Type B pancreatic cell (in vitro differentiated cells): ENCODE data around the gene NPRL2. TPM values are rescaled to one million over a fixed set of nuclear protein-coding genes. Genes with fewer than 3 reads are reported as not detected.
"Not testable (repeated sequence)": the region's sequence is repeated elsewhere in the genome, so short reads cannot be mapped to it uniquely, and the experiment has no call there.

ENCODE experiments used
- DNase-seq: peaks from one replicate; pipeline ENCODE4 v3.0.0; 2021; ENCODE audit warnings: mixed read lengths; ENCODE audit not compliant: unreplicated experiment; ENCODE audit errors: extremely low spot score
- H3K27ac Mint-ChIP-seq: 2 replicates; pipeline ENCODE4 v1.8.0; 2021; ENCODE audit warnings: mild to moderate bottlenecking, mixed read lengths
- H3K27me3 Mint-ChIP-seq: 2 replicates; pipeline ENCODE4 v1.8.0; 2021; ENCODE audit warnings: mixed read lengths
- H3K36me3 Mint-ChIP-seq: 2 replicates; pipeline ENCODE4 v1.8.0; 2021; ENCODE audit warnings: mixed read lengths
- H3K4me1 Mint-ChIP-seq: one replicate; pipeline ENCODE4 v1.8.0; 2021; ENCODE audit warnings: mixed read lengths; ENCODE audit not compliant: unreplicated experiment
- H3K4me3 Mint-ChIP-seq: 2 replicates; pipeline ENCODE4 v1.8.0; 2021; ENCODE audit warnings: mild to moderate bottlenecking, mixed read lengths
- H3K9me3 Mint-ChIP-seq: 2 replicates; pipeline ENCODE4 v1.8.0; 2021; ENCODE audit warnings: mixed read lengths
- CTCF ChIP-seq: fragments of 200-600 bp; sonication (generic); conservative IDR thresholded peaks from 2 replicates; pipeline ENCODE4 v1.5.0; 2021; ENCODE audit warnings: antibody characterized with exemption, mild to moderate bottlenecking
- total RNA-seq: library from RNA; stranded (reverse); gene quantifications from 2 replicates; pipeline ENCODE4 v1.2.1, GENCODE V29; 2021; ENCODE audit warnings: low replicate concordance

The NPRL2 gene
- total RNA-seq, 1 donor from 2014 or later = 27.9 TPM

GRCh38 chr3:50316657-50317242 is 33.8 kb downstream of the NPRL2 start:
- Mint-ChIP-seq H3K4me1 (peaks cover 32% of the 10 kb centered on the region), H3K36me3 (peaks cover 22% of the 10 kb centered on the region), H3K27ac (peak overlapping the region; percentile 100), H3K9me3 (no peaks in the 10 kb centered on the region), H3K4me3 (peak overlapping the region; percentile 81), H3K27me3 (no peaks in the 10 kb centered on the region)
- TF ChIP-seq CTCF = no peak
- DNase-seq = no peak

DNA sequence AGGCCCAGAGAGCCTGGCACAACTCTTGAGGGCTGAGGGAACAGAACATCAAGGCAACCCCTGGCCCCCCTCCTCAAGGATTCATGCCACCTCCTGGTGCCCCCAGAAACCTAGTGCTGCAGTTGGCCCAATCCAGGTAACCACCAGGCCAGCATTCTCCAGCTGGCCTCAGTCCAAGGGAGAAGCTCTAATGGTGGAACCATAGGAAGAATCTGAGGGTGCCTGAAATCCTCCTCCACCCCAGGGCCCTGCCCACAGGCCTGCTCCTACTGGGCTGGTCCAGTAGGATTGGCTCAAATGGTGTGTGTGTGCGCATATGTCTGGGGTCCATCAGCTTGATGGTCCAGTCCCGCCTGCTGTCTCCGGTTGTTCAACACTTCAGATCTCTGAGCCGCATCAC is 35.8 kb downstream of the NPRL2 start:
- Mint-ChIP-seq H3K4me1 (peaks cover 27% of the 10 kb centered on the region), H3K9me3 (no peaks in the 10 kb centered on the region), H3K4me3 (peak overlapping the region; percentile 30), H3K36me3 (peaks cover 24% of the 10 kb centered on the region), H3K27me3 (no peaks in the 10 kb centered on the region), H3K27ac (peak overlapping the region; percentile 53)
- no peak for TF ChIP-seq CTCF
- DNase-seq = no peak

GRCh38 chr3:50314342-50314741 is 36.2 kb downstream of the NPRL2 start:
- Mint-ChIP-seq H3K4me1 (peaks cover 26% of the 10 kb centered on the region), H3K36me3 (peaks cover 29% of the 10 kb centered on the region), H3K27me3 (no peaks in the 10 kb centered on the region), H3K9me3 (no peaks in the 10 kb centered on the region), H3K27ac (peak overlapping the region; percentile 10), H3K4me3 (no peak overlapping the region)
- no peak for DNase-seq
- TF ChIP-seq CTCF = no peak

- not testable (repeated sequence) for DNase-seq, H3K4me3 Mint-ChIP-seq, H3K9me3 Mint-ChIP-seq, H3K27ac Mint-ChIP-seq, H3K27me3 Mint-ChIP-seq
- peaks cover 26% of the 10 kb centered on the region for H3K36me3 Mint-ChIP-seq
- peaks cover 14% of the 10 kb centered on the region for H3K4me1 Mint-ChIP-seq
Observed at GRCh38 chr3:50312041-50312440, 38.5 kb downstream of the NPRL2 start.

DNA sequence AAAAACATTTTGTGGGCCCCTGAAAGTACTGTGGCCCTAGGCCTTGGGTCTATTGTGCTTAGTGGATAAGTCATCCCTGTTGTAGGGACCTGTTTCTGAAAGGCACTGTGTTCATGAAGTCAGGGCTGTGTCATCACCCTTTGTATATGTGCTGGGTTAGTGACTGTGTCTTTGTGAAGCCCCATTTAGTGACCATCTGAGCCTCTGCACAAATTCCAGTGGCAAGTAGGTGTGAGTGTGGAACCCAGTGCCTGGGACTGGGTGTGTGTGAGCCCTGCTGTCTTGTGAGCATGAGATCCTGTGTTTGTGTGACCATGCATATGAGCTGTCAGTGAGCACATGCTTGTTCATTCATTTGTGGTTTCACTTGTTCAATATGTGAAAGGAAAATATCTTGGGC is 46.0 kb downstream of the NPRL2 start:
- no peak for TF ChIP-seq CTCF
- H3K4me1 Mint-ChIP-seq = peaks cover 15% of the 10 kb centered on the region
- no peaks in the 10 kb centered on the region for H3K9me3 Mint-ChIP-seq
- H3K27me3 Mint-ChIP-seq = no peaks in the 10 kb centered on the region
- no peak overlapping the region for H3K4me3 Mint-ChIP-seq
- H3K27ac Mint-ChIP-seq = peak overlapping the region; percentile 11
- DNase-seq = no peak
- H3K36me3 Mint-ChIP-seq = peaks cover 3% of the 10 kb centered on the region

GRCh38 chr3:50303013-50303815 is 47.4 kb downstream of the NPRL2 start, which contains the start of gene HYAL1:
TSS of gene HYAL1 (minus strand) at chr3:50303574. CDS start at chr3:50302956, 618 bp downstream.
- no peak for TF ChIP-seq CTCF
- no peaks in the 10 kb centered on the region for H3K27me3 Mint-ChIP-seq
- H3K4me3 Mint-ChIP-seq = no peak within 1 kb of the TSS
- no peak for DNase-seq
- no peaks in the 10 kb centered on the region for H3K36me3 Mint-ChIP-seq
- peak within 1 kb of the TSS; percentile 53 for H3K27ac Mint-ChIP-seq
- H3K9me3 Mint-ChIP-seq = no peaks in the 10 kb centered on the region
- peaks cover 18% of the 10 kb centered on the region for H3K4me1 Mint-ChIP-seq
